Vagina (tissue), 2 donors: Measurements from ENCODE around the gene SLC29A3.

ENCODE experiments used
- POLR2A ChIP-seq, 2 donors: fragments of 450-650 bp; IDR thresholded peaks; one replicate each; pipeline ENCODE4 v1.6.1; 2017; ENCODE audit warnings: antibody characterized with exemption in 2 of 2, mild to moderate bottlenecking in 2 of 2, moderate library complexity in 2 of 2
- TF ChIP-seq, protein P1 (sequence below), 3 experiments: fragments of 450-650 bp in 2 of 3; fragments of 200-600 bp in 1 of 3; sonication (generic) in 1 of 3; IDR thresholded peaks; one replicate each; pipeline ENCODE4 v1.5.1; 2017 to 2019; ENCODE audit warnings: antibody characterized with exemption in 3 of 3, mild to moderate bottlenecking in 2 of 3, moderate library complexity in 2 of 3

DNA sequence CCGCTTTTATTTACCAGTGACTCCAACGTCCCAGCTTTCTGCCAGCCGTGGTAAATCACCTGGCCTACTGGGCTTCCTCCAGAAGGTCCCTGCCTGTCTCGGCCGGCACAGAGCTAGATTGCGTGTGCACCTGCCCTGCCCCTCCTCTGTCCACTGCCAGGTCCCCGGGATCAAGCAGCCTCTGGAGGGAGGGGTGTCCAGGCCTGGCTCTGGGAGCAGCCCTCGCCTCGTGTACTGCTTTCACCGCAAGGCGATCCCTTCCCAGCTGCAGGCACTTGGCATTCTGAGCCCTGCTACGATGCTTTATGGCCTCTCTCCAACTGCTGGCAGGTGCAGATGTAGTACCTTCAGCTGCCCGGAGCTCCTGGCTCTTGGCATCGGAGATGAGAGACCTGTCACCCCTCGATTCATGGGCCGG, 7.4 kb downstream of the SLC29A3 start:
- TF ChIP-seq POLR2A (IDR thresholded peaks at IDR 0.05), result no peak
- TF ChIP-seq, protein P1, sequence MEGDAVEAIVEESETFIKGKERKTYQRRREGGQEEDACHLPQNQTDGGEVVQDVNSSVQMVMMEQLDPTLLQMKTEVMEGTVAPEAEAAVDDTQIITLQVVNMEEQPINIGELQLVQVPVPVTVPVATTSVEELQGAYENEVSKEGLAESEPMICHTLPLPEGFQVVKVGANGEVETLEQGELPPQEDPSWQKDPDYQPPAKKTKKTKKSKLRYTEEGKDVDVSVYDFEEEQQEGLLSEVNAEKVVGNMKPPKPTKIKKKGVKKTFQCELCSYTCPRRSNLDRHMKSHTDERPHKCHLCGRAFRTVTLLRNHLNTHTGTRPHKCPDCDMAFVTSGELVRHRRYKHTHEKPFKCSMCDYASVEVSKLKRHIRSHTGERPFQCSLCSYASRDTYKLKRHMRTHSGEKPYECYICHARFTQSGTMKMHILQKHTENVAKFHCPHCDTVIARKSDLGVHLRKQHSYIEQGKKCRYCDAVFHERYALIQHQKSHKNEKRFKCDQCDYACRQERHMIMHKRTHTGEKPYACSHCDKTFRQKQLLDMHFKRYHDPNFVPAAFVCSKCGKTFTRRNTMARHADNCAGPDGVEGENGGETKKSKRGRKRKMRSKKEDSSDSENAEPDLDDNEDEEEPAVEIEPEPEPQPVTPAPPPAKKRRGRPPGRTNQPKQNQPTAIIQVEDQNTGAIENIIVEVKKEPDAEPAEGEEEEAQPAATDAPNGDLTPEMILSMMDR (IDR thresholded peaks at IDR 0.05), result no peak
